Endothelial cell of umbilical vein (primary cell): ENCODE measurements around the gene E2F2. TPM values are rescaled to one million over a fixed set of nuclear protein-coding genes. Genes with fewer than 3 reads are reported as not detected.

Source experiments
- BruUV-seq: library from RNA; stranded (reverse); fragments of 400-500 nt; replicated peaks from 2 replicates; lab custom pipeline; 2021; lab: Mats Ljungman, UMichigan
- CTCF ChIA-PET: fragments of 300-600, 350-600 bp; sonication (Branson Sonifier 250); formaldehyde crosslinking; loops from one replicate; lab custom pipeline; 2021; ENCODE audit warnings: antibody characterized with exemption, inconsistent platforms; lab: Charles Lee
- POLR2A ChIA-PET: fragments of 300-600, 350-600 bp; sonication (Branson Sonifier 250); formaldehyde crosslinking; loops from one replicate; lab custom pipeline; 2021; ENCODE audit warnings: antibody characterized with exemption, inconsistent platforms; lab: Charles Lee
- DNase-seq: peaks from one replicate; pipeline ENCODE4 v3.0.0-alpha.2; 2011; ENCODE audit warnings: low read depth, low spot score
- FAIRE-seq: peaks from 2 replicates; lab custom pipeline; 2011; peaks lifted over from hg19 to GRCh38; lab: Jason Lieb, UNC
- H2AFZ ChIP-seq: 2 replicates; pipeline ENCODE4 v1.6.0; 2012; ENCODE audit warnings: low read depth, low read length, control low read depth, inconsistent platforms
- H3K27ac ChIP-seq: 2 replicates; pipeline ENCODE4 v1.5.1; 2011; ENCODE audit warnings: low read depth, mild to moderate bottlenecking, control low read depth, low read length, moderate library complexity; ENCODE audit not compliant: insufficient read depth
- H3K27me3 ChIP-seq, 2 experiments: 2 replicates each; pipeline versions ENCODE4 v1.6.0 to v1.6.1; 2011; ENCODE audit warnings: low read length in 2 of 2, mixed read lengths in 1 of 2; ENCODE audit not compliant: control insufficient read depth in 2 of 2, insufficient read depth in 2 of 2
- H3K36me3 ChIP-seq, 2 experiments: 2 replicates in 1 of 2; 3 replicates in 1 of 2; pipeline ENCODE4 v1.5.1; 2011; ENCODE audit warnings: low read length in 2 of 2, mild to moderate bottlenecking in 1 of 2, moderate library complexity in 1 of 2; ENCODE audit not compliant: control insufficient read depth in 2 of 2, insufficient read depth in 2 of 2; ENCODE audit errors: extremely low read depth in 1 of 2
- H3K4me1 ChIP-seq: 3 replicates; pipeline ENCODE4 v1.5.1; 2011; ENCODE audit warnings: mild to moderate bottlenecking, low read length; ENCODE audit not compliant: control insufficient read depth, insufficient read depth; ENCODE audit errors: extremely low read depth
- H3K4me2 ChIP-seq: 2 replicates; pipeline ENCODE4 v1.6.1; 2011; ENCODE audit warnings: low read length, control low read depth, mixed read lengths; ENCODE audit not compliant: insufficient read depth
- H3K4me3 ChIP-seq, 3 experiments: fragments of 200-600 bp in 1 of 3; sonication (generic), shearing (Covaris generic) in 1 of 3; replicated peaks in 1 of 3; 2 replicates each; pipeline ENCODE4 v1.5.1; 2011 to 2016; ENCODE audit warnings: control low read depth in 3 of 3, low read length in 3 of 3, mild to moderate bottlenecking in 2 of 3, inconsistent platforms in 1 of 3, low read depth in 1 of 3, moderate library complexity in 1 of 3; ENCODE audit not compliant: insufficient read depth in 1 of 3
- H3K79me2 ChIP-seq: 2 replicates; pipeline ENCODE4 v1.6.0; 2012; ENCODE audit warnings: low read length, inconsistent platforms; ENCODE audit not compliant: control insufficient read depth, insufficient read depth
- H3K9ac ChIP-seq: replicated peaks from 2 replicates; pipeline ENCODE3; 2011; ENCODE audit warnings: low read length, control low read depth; ENCODE audit not compliant: insufficient read depth; ENCODE audit errors: extremely low read depth
- H3K9me1 ChIP-seq: replicated peaks from 3 replicates; pipeline ENCODE4 v1.6.0; 2011; ENCODE audit warnings: mild to moderate bottlenecking, low read length; ENCODE audit not compliant: control insufficient read depth, insufficient read depth; ENCODE audit errors: extremely low read depth
- H3K9me3 ChIP-seq: replicated peaks from 2 replicates; pipeline ENCODE4 v1.5.1; 2012; ENCODE audit warnings: low read length, inconsistent platforms; ENCODE audit not compliant: control insufficient read depth, insufficient read depth
- H4K20me1 ChIP-seq: replicated peaks from 2 replicates; pipeline ENCODE3; 2011; ENCODE audit warnings: mild to moderate bottlenecking, low read length; ENCODE audit not compliant: control insufficient read depth, insufficient read depth; ENCODE audit errors: extremely low read depth
- EZH2 ChIP-seq: IDR thresholded peaks from 2 replicates; pipeline ENCODE4 v1.6.1; 2012; ENCODE audit warnings: borderline replicate concordance, low read depth, mild to moderate bottlenecking, moderate library complexity, low read length, inconsistent platforms; ENCODE audit not compliant: severe bottlenecking
- FOS ChIP-seq: IDR thresholded peaks from 2 replicates; pipeline ENCODE4 v1.6.1; 2011; ENCODE audit warnings: mild to moderate bottlenecking, low read length, moderate library complexity, borderline replicate concordance; ENCODE audit not compliant: insufficient read depth
- GATA2 ChIP-seq: IDR thresholded peaks from 2 replicates; pipeline ENCODE4 v1.7.0; 2011; ENCODE audit warnings: low read depth, mild to moderate bottlenecking, moderate library complexity, mixed read lengths, low read length; ENCODE audit not compliant: insufficient read length, insufficient read depth
- JUN ChIP-seq: IDR thresholded peaks from 2 replicates; pipeline ENCODE4 v1.6.1; 2011; ENCODE audit warnings: borderline replicate concordance, low read depth; ENCODE audit not compliant: insufficient read length, insufficient read depth
- MAX ChIP-seq: IDR thresholded peaks from 2 replicates; pipeline ENCODE4 v1.6.1; 2011; ENCODE audit not compliant: insufficient read depth, insufficient read length
- MYC ChIP-seq: IDR thresholded peaks from one replicate; pipeline ENCODE4 v1.6.1; 2011; ENCODE audit warnings: mild to moderate bottlenecking, low read depth, low read length
- POLR2A ChIP-seq: IDR thresholded peaks from 2 replicates; pipeline ENCODE4 v1.6.1; 2012; ENCODE audit warnings: low read depth, mild to moderate bottlenecking, control low read depth, low read length
- POLR2AphosphoS5 ChIP-seq: IDR thresholded peaks from 2 replicates; pipeline ENCODE4 v1.6.1; 2012; ENCODE audit warnings: low read depth, mild to moderate bottlenecking, control low read depth, low read length, moderate library complexity; ENCODE audit not compliant: insufficient read depth
- dilution Hi-C: fragments of 300-500 bp; cut with MboI; formaldehyde crosslinking; loops from one replicate; pipeline ENCODE4 v1.15.0; 2019; ENCODE audit warnings: low sequenced_read_pairs; ENCODE audit not compliant: extremely low pct_ligation_motif_present
- intact Hi-C: fragments of 100-400 bp; cut with micrococcal nuclease; formaldehyde crosslinking; loops from one replicate; pipeline ENCODE4 v1.10.0; 2022
- polyA plus RNA-seq, 4 experiments: library from polyadenylated mRNA; depleted of rRNA in 3 of 4; stranded (reverse) in 3 of 4; unstranded in 1 of 4; fragments of >200 nt; gene quantifications; 2 replicates each; pipeline versions ENCODE4 v1.2.1 to v1.2.3, GENCODE V29; 2011 to 2012; ENCODE audit warnings: missing spikeins in 1 of 4
- total RNA-seq: library from RNA; stranded (reverse); gene quantifications from 2 replicates; pipeline ENCODE4 v1.2.3, GENCODE V29; 2021
- TF ChIP-seq, protein P1 (sequence below), 2 donors: IDR thresholded peaks; 1 replicate in 1 of 2; 2 replicates in 1 of 2; pipeline ENCODE4 v1.5.1; 2011; ENCODE audit warnings: low read length in 2 of 2, mild to moderate bottlenecking in 2 of 2, moderate library complexity in 2 of 2, control low read depth in 1 of 2, inconsistent platforms in 1 of 2, low read depth in 1 of 2; ENCODE audit not compliant: insufficient read depth in 1 of 2; ENCODE audit errors: extremely low read depth in 1 of 2

E2F2 gene
- total and polyA plus RNA-seq, 2 donors (not counting 3 experiments of a cell fraction or from before 2014, with no cell fraction given), result 1.1 to 5.6 TPM

DNA sequence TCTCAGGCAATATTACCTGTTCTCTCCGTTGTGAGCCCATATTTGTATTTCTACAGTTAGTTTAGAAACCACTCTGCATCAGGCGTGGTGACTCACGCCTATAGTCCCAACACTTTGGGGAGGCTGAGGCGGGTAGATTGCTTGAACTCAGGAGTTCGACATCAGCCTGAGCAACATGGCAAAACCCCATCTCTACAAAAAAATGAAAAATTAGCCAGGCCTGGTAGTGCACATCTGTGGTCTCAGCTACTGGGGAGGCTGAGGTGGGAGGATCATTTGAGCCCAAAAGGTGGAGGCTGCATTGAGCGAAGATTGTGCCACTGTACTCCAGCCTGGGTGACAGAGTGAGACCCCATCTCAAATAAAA, 47.9 kb upstream of the E2F2 start:
- Histone ChIP-seq H2AFZ (no peak overlapping the region), H3K27ac (no peak overlapping the region), H3K9ac (no peak overlapping the region), H3K4me1 (peaks cover 18% of the 10 kb centered on the region), H3K9me3 (no peaks in the 10 kb centered on the region), H4K20me1 (no peaks in the 10 kb centered on the region), H3K79me2 (no peaks in the 10 kb centered on the region), H3K9me1 (no peaks in the 10 kb centered on the region), H3K4me2 (no peak overlapping the region), H3K36me3 (no peaks in the 10 kb centered on the region), H3K27me3 (no peaks in the 10 kb centered on the region), H3K4me3 (no peak overlapping the region)
- FAIRE-seq (no peak), DNase-seq (no peak)
- ChIA-PET POLR2A (no interaction called here), CTCF (no interaction called here)
- BruUV-seq, result no TSS peak
- intact Hi-C loops (no loop called here), dilution Hi-C loops (no loop called here)
- TF ChIP-seq GATA2 (no peak), POLR2AphosphoS5 (no peak), MAX (no peak), MYC (no peak), POLR2A (no peak), JUN (no peak), FOS (no peak), EZH2 (no peak)
- TF ChIP-seq, protein P1, sequence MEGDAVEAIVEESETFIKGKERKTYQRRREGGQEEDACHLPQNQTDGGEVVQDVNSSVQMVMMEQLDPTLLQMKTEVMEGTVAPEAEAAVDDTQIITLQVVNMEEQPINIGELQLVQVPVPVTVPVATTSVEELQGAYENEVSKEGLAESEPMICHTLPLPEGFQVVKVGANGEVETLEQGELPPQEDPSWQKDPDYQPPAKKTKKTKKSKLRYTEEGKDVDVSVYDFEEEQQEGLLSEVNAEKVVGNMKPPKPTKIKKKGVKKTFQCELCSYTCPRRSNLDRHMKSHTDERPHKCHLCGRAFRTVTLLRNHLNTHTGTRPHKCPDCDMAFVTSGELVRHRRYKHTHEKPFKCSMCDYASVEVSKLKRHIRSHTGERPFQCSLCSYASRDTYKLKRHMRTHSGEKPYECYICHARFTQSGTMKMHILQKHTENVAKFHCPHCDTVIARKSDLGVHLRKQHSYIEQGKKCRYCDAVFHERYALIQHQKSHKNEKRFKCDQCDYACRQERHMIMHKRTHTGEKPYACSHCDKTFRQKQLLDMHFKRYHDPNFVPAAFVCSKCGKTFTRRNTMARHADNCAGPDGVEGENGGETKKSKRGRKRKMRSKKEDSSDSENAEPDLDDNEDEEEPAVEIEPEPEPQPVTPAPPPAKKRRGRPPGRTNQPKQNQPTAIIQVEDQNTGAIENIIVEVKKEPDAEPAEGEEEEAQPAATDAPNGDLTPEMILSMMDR (IDR thresholded peaks at IDR 0.05; ENCODE audit: extremely low read depth in 1 of 2, insufficient read depth in 1 of 2, low read depth in 1 of 2, low read length in 2 of 2), result no peak
